ENCODE measurements around the gene HNRNPH1. TPM values are rescaled to one million over a fixed set of nuclear protein-coding genes. Genes with fewer than 3 reads are reported as not detected.

The HNRNPH1 gene
- total and polyA plus RNA-seq, 4 donors: 102 to 583 (median 348) TPM

DNA sequence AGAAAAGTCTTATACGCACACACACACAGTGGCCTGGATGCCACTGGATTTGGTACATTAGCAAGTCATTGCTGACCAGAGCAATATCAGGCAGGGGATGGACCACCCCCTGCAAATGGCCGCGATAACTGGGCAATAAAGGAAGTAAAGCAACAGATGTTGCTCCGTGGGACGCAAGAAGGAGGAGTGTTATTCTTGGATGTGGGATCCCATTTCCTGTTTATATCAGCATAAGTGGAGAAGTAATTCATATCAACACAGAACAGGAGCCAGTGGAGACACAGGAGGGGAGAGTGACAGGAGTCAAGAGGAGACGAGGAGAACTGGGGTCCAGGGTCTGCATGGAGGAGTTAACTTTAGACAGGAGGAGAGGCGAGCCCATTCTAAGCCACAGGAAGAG lies 54.8 kb downstream of the HNRNPH1 start:
- no peaks in the 10 kb centered on the region for H3K9me3 ChIP-seq (ENCODE audit: control insufficient read depth in 4 of 4, low read length in 3 of 4)
- WGBS: 78% methylated on average over 7 of the region's 7 CpGs
- no peak overlapping the region for H3K9ac ChIP-seq (ENCODE audit: low read depth in 1 of 2, low read length in 2 of 2)
- DNase-seq (ENCODE audit: low spot score): no peak
- peaks cover 4 to 14% (median 12%) of the 10 kb centered on the region in 4 donors for H3K4me1 ChIP-seq (ENCODE audit: control insufficient read depth in 4 of 4, insufficient read depth in 4 of 4, low read length in 3 of 4)
- H3K27me3 ChIP-seq (ENCODE audit: control insufficient read depth in 4 of 4, insufficient read depth in 4 of 4, low read length in 3 of 4): no peaks in the 10 kb centered on the region
- H3K27ac ChIP-seq (ENCODE audit: low read depth in 1 of 2, low read length in 2 of 2): no peak overlapping the region
- no peak overlapping the region for H3K4me3 ChIP-seq (ENCODE audit: low read depth in 1 of 3, low read length in 3 of 3)
- peaks cover 9 to 35% (median 29%) of the 10 kb centered on the region in 4 donors for H3K36me3 ChIP-seq (ENCODE audit: control insufficient read depth in 4 of 4, insufficient read depth in 3 of 4, low read depth in 1 of 4, low read length in 3 of 4)
- no peak for TF ChIP-seq RAD21 (IDR thresholded peaks at IDR 0.05)
- TF ChIP-seq, protein P1, sequence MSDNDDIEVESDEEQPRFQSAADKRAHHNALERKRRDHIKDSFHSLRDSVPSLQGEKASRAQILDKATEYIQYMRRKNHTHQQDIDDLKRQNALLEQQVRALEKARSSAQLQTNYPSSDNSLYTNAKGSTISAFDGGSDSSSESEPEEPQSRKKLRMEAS (IDR thresholded peaks at IDR 0.05): peak; percentile 11

DNA sequence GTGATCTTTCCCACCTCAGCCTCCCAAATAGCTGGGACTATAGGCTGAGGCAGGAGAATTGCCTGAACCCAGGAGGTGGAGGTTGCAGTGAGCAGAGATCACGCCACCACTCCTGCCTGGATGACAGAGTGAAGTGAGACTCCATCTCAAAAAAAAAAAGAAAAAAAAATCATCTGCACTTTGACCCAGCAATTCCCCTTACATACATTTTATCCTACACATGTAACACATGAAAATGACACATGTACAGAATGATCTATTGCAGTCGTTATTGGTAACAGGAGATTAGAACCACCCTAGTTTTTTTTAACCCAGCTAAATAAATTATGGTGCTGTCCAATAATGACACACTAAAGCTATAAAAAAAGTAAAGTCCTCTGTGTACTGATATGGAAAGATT lies 58.9 kb downstream of the HNRNPH1 start:
- Histone ChIP-seq H3K27me3 (ENCODE audit: control insufficient read depth in 4 of 4, insufficient read depth in 4 of 4, low read length in 3 of 4) (no peaks in the 10 kb centered on the region), H3K9me3 (ENCODE audit: control insufficient read depth in 4 of 4, low read length in 3 of 4) (no peaks in the 10 kb centered on the region), H3K27ac (ENCODE audit: low read depth in 1 of 2, low read length in 2 of 2) (no peak overlapping the region), H3K4me3 (ENCODE audit: low read depth in 1 of 3, low read length in 3 of 3) (no peak overlapping the region), H3K9ac (ENCODE audit: low read depth in 1 of 2, low read length in 2 of 2) (no peak overlapping the region), H3K36me3 (ENCODE audit: control insufficient read depth in 4 of 4, insufficient read depth in 3 of 4, low read depth in 1 of 4, low read length in 3 of 4) (peaks cover 11 to 39% (median 36%) of the 10 kb centered on the region in 4 donors), H3K4me1 (ENCODE audit: control insufficient read depth in 4 of 4, insufficient read depth in 4 of 4, low read length in 3 of 4) (peaks cover 3 to 8% (median 5%) of the 10 kb centered on the region in 4 donors)
- DNase-seq (ENCODE audit: low spot score): no peak
- no peak for TF ChIP-seq FOXA2 (IDR thresholded peaks at IDR 0.05)
- TF ChIP-seq REST (IDR thresholded peaks at IDR 0.05): no peak
- TF ChIP-seq FOXA1 (IDR thresholded peaks at IDR 0.05): no peak
- TF ChIP-seq TAF1 (conservative IDR thresholded peaks at IDR 0.05): no peak
- TF ChIP-seq, protein P2, sequence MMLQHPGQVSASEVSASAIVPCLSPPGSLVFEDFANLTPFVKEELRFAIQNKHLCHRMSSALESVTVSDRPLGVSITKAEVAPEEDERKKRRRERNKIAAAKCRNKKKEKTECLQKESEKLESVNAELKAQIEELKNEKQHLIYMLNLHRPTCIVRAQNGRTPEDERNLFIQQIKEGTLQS (IDR thresholded peaks at IDR 0.05): no peak
- TF ChIP-seq HNF4A (conservative IDR thresholded peaks at IDR 0.05): no peak
- no peak for TF ChIP-seq SP1 (IDR thresholded peaks at IDR 0.05)
- TF ChIP-seq JUND (IDR thresholded peaks at IDR 0.05): no peak
- TF ChIP-seq, protein P1 (IDR thresholded peaks at IDR 0.05): no peak
- TF ChIP-seq, protein P3, sequence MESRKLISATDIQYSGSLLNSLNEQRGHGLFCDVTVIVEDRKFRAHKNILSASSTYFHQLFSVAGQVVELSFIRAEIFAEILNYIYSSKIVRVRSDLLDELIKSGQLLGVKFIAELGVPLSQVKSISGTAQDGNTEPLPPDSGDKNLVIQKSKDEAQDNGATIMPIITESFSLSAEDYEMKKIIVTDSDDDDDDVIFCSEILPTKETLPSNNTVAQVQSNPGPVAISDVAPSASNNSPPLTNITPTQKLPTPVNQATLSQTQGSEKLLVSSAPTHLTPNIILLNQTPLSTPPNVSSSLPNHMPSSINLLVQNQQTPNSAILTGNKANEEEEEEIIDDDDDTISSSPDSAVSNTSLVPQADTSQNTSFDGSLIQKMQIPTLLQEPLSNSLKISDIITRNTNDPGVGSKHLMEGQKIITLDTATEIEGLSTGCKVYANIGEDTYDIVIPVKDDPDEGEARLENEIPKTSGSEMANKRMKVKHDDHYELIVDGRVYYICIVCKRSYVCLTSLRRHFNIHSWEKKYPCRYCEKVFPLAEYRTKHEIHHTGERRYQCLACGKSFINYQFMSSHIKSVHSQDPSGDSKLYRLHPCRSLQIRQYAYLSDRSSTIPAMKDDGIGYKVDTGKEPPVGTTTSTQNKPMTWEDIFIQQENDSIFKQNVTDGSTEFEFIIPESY (IDR thresholded peaks at IDR 0.05): no peak
- TF ChIP-seq GABPA (IDR thresholded peaks at IDR 0.05 in 1 of 2, conservative IDR thresholded peaks at IDR 0.05 in 1 of 2): no peak
- no peak for TF ChIP-seq RXRA (IDR thresholded peaks at IDR 0.05)
- no peak for TF ChIP-seq NR2F2 (IDR thresholded peaks at IDR 0.05)
- TF ChIP-seq RAD21 (IDR thresholded peaks at IDR 0.05): no peak
- TF ChIP-seq EGR1 (IDR thresholded peaks at IDR 0.05; ENCODE audit: low read depth in 2 of 2): no peak
- WGBS: 89% methylated on average over 2 of the region's 2 CpGs

Small RNA genes within 50 kb of the gene (small RNA-seq; reads per million reads assigned to genes)
- gene RF00017: not detected

Other genes with a start within 250 kb of the HNRNPH1 start
- 10 to 100 TPM; 21.6 to 25.2 TPM for gene RUFY1, start 73.1 kb downstream of the HNRNPH1 start, total RNA-seq
- 10 to 100 TPM; 11.6 to 14.9 TPM for gene RUFY1, start 73.1 kb downstream of the HNRNPH1 start, polyA plus RNA-seq
- gene CBY3, start 57.4 kb upstream of the HNRNPH1 start, total RNA-seq: not detected
- gene CBY3, start 57.4 kb upstream of the HNRNPH1 start, polyA plus RNA-seq: not detected
- 100 to 1,000 TPM; 362 to 628 TPM for gene CANX, start 75.3 kb upstream of the HNRNPH1 start, total RNA-seq
- gene CANX, start 75.3 kb upstream of the HNRNPH1 start, polyA plus RNA-seq: 100 to 1,000 TPM; 129 to 266 TPM
- 1 to 10 TPM; 7.6 TPM for gene MAML1, start 109.2 kb upstream of the HNRNPH1 start, total RNA-seq
- gene MAML1, start 109.2 kb upstream of the HNRNPH1 start, polyA plus RNA-seq: 1 to 10 TPM; 2.2 to 5.0 TPM
- 1 to 10 TPM; 1.3 to 1.8 TPM for gene LTC4S, start 170.3 kb upstream of the HNRNPH1 start, total RNA-seq
- 1 to 10 TPM; 2.4 to 3.3 TPM for gene LTC4S, start 170.3 kb upstream of the HNRNPH1 start, polyA plus RNA-seq
- gene MGAT4B, start 183.2 kb upstream of the HNRNPH1 start, total RNA-seq: 100 to 1,000 TPM in 1 of 2 donors, 10 to 100 TPM in 1; 42.0 to 120 TPM
- gene MGAT4B, start 183.2 kb upstream of the HNRNPH1 start, polyA plus RNA-seq: 100 to 1,000 TPM in 1 of 2 donors, 10 to 100 TPM in 1; 47.8 to 156 TPM
- 100 to 1,000 TPM; 127 to 208 TPM for gene SQSTM1, start 197.2 kb upstream of the HNRNPH1 start, total RNA-seq
- gene SQSTM1, start 197.2 kb upstream of the HNRNPH1 start, polyA plus RNA-seq: 100 to 1,000 TPM; 303 to 330 TPM
- 10 to 100 TPM in 1 of 2 donors, 1 to 10 TPM in 1; 5.4 to 12.0 TPM for gene MRNIP, start 235.1 kb upstream of the HNRNPH1 start, total RNA-seq
- 1 to 10 TPM; 7.1 to 7.6 TPM for gene MRNIP, start 235.1 kb upstream of the HNRNPH1 start, polyA plus RNA-seq

Measured in liver (tissue), 10 donors.